GM19372 (cell line): ENCODE data around the gene UNC5C.

Experiments
- ATAC-seq: cut with Tn5 transposase; IDR thresholded peaks from one replicate; pipeline ENCODE4 v1.9.1; 2021; ENCODE audit warnings: mild to moderate bottlenecking, low read depth, moderate library complexity; ENCODE audit not compliant: unreplicated experiment

The UNC5C gene

DNA sequence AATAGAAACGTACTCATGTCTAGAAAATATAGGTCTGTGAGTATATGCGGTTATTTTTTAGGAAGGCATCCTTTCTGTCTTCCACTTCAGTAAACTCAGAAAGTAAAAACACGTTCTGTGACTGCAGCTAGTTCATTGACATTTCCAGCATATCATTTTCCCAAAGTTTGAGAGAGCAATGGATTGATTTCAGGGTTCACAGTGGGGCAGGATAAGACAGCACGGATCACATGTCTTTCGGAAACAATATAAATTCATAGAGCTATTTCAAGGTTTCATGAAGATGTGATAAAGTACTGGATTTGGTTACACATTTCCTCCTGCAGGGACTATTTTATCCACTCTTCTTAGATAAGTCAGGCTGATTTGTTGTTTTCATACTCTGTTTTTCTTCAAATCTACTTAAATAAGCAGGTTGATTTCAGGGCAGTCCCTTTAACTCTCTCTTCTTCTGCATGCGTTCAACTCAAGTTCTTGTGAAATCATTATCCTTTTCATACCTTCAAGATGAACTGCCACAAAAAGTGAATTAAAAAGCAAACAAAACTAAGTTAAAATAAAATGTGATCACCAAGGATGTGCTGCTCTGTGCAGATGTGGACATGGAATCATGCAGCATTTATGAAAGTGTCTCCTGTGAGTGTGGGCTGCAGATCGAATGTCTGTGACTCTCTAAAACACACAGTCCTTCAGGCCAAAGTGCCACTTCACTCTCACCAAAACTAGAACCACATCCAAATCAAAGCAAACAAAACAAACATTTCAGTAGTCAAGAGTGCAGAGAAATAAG lies 187.7 kb downstream of the UNC5C start:
- no peak for ATAC-seq

DNA sequence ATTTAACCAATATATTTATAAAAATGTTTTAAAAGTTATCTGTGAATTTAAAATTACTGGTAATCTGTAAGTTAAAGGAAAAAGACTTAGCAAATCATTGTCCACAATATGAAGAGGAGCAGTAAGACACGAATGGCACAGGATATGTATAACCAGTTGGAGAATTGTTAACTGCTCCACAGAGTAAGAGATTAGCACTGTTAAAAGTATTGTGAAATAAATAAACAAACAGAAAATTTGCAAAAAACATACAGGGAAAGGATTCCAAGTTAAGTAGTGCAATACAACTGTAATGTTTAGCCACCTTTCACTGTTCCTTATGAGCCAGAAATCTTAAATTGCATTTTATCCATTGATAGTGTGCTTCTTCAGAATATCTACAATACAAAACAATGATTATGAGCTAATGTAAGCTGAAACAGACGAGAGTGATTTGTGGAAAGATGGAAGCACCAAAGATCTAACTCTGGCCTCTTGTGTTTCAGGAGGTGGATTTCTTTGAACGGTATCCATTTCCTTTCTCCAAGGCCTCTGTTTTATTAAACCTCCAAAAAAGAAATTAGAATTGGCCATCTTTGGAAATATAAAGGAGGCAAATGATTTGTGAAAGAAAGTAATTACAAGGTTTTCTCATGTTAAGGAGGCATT lies 188.4 kb downstream of the UNC5C start:
- no peak for ATAC-seq

DNA sequence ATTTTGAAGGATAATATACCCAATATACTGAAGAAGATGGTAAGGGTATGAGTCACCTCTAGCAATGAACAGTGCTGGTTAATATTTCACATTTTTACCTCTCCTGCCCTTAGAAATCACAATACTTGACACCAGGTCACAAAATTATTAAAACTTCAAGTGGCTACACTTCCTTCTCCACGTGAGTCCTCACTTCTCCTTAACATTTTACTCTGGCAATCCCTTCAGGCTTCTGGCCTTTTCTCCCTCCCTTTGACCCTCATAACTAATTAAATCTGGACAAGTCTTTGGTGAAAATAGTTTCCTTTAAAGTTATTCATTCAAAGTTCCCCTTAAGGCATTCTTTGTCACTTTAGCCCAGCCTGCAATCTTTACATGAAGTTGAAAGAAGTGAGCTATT lies 190.4 kb downstream of the UNC5C start:
- ATAC-seq: no peak

DNA sequence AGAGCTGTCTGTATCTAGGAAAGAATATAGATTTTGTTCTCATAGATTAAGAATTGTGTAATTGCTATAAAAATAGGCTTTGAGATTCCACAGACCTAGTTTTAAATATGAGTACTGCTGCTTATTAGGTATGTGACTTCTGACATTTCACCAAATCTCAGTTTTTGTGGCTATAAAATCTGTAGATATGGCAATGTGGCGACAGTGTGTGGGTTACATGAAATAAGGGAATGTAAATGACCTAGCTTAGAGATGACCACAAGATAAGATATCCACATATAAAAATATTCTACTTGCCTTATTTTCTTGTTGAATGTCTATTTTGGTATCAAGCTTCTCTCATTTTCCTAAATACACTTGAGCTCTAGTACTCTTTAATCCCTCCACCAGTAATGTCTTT lies 193.8 kb downstream of the UNC5C start:
- ATAC-seq: no peak

DNA sequence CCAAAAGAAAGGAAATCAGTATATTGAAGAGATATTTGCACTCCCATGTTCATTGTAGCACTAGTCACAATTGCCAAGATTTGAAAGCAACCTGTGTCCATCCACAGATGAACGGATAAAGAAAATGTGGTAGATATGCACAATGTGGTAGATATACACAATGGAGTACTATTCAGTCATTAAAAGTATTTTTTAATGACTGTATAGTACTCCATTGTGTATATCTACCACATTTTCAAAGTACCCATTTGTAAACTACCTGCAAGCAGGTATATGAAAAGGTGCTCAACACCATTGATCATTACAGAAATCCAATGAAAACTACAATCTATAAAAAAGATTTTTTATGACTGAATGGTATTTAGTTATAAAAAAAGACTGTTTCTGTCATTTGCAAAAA lies 200.4 kb downstream of the UNC5C start:
- ATAC-seq: no peak

DNA sequence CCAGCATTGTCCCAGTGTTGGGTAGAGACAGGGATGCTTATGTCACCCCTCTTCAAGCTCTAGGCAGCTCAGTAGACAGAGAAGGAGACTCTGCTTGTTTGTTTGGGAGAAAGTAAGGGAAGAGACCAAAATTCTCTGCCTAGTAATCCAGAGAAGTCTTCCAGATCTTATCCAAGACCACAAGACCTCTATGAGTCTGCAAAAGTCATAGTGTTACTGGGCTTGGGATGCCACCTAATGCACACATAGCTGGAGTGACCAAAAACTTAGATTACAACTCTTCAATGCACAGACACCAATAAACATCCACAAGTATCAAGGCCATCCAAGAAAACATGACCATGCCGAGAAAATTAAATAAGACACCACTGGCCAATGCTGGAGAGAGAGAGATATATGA lies 205.5 kb downstream of the UNC5C start:
- no peak for ATAC-seq

DNA sequence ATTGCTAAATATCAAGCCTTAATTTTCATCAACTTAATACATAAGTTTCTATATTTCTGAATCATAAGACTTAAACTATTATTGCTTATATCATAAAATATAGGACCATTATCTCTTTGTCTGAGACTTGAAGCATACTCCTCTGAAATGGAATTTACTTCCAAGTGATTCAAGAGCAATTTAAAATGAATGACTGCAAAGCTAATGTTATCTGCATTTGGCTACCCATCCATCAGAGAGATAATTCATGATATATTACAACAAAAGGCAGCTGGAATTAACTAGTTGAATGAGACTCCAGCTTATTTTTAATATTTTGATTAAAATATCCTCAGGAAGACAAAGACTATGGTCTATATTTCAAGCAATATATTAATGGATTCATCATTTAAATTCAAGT lies 208.6 kb downstream of the UNC5C start:
- no peak for ATAC-seq

DNA sequence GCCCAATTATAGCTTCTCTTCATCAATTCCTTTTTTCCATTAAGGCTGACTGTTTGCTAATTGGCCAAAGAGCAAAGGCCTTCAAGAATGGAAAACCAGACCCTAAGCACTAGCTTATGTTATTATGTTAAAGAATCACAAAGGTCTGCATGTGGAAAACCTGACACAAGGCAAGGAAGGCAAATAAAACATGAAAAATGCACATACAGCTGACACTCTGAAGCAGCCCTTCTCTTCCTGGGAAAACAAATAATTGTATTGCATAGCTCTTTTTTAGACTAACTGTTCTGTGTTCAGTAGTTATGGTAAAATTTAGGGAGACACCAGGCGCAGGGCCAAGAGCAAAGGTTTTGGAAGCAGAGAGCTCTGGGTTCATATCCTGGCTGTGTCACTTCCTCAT lies 223.1 kb downstream of the UNC5C start:
- no peak for ATAC-seq

DNA sequence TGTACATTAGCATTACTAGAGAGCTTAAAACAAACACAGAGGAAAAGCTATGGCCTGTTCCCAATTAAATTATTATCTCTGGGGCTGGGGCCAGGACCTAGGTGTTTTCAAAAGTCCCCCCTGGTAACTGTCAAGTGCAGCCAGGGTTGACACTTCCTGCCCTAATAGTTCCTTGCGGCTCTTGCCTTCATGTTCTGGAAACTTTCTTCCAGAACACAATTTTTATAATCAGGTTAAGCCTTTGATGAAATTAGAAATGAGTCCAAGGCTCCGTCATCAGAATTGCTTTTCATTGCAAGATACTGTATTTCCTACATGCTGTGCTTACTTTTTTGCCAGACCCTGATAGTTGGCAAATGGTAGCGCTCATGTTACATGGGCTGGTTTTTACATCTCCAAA lies 229.6 kb downstream of the UNC5C start:
- no peak for ATAC-seq

DNA sequence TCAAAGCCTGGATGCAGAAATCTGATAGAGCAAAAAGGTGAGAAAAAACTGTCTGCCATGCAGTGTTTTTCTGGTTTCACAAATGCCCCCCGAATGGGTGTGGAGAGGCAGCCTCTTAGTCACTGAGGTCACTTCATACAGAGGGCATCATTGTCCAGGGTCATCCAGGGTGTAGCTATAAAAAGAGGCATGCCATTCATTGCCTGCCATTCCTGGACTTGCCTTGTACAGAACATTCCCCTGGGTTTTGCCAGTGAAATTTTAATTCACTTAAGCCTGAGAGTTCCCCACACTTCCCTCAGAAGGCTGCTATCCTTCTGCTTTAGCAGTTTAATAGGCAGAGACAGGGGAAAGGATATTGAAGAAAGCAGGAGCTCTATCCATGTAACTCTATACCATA lies 230.3 kb downstream of the UNC5C start:
- no peak for ATAC-seq

DNA sequence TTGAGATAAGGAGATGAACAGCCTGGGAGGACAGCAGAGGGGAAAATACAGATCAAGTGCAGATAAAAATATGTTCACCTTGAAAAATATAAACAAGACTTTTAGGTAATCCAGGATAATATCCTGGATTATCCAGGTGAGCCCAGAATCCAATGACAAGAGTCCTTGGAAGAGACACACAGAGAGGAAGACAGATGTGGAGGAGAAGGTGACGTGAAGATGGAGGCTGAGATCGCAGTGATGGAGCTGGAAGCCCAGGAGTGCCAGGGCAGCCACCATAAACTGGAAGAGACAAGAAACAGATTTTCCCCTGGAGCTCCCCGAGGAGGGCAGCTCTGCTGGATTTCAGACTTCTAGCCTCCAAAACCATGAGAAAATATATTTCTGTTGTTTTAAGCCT lies 230.7 kb downstream of the UNC5C start:
- no peak for ATAC-seq

DNA sequence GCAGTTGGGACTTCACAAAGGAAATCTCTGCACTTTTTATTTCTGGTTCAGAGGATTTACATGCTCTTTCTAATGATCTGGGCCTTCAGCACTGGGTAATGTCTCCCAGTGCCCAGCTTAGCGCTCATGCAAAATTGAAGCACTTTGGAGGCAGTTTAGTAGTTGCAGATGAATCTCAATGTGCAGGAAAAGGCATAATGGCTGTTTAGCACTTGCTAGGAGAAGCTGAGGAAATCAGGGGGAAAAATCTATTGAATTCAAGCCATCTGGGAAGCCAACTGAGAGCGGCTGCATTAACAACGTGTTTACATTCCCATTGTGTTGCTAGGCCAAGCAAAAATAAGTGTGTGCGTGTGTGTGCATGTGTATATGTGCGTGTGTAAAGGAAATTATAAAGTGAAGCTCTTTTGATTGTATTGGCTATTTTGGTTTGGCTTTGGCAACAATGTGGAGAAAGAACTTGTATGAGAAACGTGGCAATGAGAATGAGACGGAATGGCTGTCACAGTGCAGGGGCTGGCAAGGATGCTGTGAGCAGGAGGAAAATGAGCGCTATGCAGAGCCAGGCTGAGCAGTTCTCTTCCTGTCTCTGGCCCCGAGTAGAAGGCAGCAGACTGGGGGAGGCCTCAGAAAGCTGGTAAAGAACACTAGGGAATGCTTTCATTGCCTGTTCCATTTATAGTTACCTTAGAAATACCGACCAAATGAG lies 231.5 kb downstream of the UNC5C start:
- ATAC-seq: no peak

DNA sequence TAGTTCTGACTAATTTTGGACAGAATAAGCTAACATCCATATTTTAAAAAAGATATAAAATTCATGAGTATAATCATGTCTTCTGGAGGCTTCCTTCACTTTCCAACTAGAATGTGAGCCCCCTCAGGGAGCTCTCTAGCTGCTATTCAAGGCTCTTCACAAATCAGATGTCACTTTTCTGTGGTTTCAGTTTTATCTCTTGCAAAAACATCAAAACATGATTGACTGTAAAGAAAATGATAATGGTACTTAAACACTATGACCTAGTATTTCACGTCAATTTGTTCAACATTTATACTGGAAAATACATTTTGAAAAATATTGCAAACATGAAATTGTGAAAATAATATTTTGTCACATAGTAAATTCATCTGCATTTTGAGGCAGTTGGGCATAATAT lies 234.2 kb downstream of the UNC5C start:
- ATAC-seq: no peak

DNA sequence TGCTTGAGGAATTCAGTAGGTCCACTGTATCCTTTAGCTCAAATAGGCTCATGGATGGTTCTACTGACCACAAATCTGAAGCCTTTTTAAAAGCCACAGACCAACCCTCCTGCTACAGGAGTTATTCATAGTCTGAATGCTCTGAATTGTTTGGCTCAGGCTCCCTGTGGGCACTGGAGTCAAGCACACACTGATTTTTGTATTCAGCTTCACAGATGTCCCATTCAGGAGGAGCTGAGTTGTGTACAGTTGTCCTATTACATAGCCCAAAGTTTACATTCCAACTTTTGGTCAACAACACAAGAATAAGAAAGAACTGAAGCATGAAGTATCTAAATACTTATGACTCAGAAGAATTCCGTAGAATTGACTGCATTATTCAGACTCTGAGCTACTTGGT lies 243.9 kb downstream of the UNC5C start:
- no peak for ATAC-seq

DNA sequence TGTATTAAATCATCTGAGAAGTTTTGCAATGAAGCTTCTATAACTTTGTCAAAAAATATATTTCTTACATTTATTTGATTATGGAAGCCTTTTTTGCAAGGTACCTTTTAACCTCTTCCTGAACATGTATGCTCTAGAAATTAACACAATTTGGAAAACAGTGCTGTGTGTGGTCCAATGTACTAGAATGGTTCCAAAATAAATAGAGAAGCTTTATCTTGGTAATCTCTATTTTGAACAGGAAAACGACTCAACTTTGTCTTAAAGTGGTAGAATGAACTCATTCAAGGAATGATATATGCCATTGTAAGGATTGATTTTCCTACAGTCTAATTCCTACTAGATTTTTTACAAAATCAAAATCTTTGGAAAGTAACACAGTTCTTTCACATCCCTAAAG lies 248.5 kb downstream of the UNC5C start:
- no peak for ATAC-seq

DNA sequence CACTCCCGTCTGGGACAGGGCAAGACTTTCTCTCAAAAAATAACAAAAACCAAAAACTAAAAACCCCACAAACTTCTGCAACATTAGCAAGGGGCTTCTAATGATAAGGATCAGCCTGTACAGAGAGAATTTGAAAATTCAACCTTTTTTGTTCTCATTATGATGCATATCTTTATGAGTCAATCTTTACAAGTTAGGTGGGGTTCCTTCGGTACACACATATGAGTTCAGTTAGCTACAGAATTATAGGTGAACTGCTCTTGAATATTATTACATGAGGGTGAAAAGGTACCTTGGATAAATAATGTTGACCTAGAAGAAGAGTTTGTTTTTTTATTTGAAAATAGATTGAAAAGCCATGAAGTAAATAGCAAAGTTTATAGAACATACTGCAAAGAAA lies 252.7 kb downstream of the UNC5C start:
- ATAC-seq: no peak

DNA sequence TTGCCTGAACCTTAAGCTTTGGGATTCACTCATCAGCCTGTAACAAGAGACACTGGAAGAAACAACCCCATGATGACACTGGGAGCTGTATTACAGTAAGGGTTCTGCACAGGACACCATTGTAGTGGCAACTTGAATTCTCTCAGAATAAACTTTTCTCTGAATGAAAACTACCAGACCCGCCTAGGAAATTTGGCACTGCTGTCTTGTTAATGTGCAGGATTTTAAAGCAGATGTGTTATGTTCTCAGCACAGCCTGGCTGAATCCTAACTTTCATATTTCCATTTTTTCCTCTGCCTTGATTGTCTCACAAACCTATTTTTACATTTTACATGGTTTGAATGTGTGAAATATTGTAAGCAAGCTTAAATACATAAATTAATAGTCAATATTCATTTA lies 253.6 kb downstream of the UNC5C start:
- ATAC-seq: no peak

DNA sequence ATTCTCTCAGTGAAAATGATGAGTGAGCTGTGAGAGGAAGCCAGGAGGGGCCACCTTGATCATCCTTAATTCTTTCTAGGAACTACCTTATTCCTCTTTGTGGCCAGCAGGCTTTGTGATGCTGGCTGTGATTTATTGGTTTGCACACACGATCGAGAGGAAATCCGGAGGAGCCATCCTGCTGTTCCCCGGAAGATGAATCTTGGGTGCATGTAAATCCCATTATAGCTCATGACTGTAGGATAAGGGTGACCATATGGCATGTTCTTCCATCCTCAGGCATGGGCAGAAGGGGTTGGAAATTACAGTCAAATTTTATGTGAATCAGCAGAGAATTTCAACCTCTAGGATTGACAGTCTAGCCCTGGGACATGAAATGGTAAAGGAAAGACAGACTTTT lies 254.5 kb downstream of the UNC5C start:
- no peak for ATAC-seq

DNA sequence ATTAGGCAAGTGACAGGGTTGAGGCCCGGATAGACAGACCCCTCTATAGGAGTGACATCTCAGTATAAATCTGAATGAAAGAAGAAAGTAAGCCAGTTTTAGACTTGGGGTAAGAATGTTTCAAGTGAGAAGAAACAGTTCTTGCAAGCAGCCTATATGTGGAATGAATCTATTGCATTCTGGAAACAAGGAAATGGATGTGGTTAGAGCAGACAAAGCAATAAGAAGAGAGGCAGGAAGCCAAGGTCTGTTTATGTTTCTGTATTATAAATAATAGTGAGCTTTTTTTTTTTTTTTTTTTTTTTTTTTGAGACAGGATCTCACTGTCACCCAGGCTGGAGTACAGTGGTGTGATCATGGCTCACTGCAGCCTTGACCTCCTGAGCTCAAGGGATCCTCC lies 255.8 kb downstream of the UNC5C start:
- no peak for ATAC-seq

DNA sequence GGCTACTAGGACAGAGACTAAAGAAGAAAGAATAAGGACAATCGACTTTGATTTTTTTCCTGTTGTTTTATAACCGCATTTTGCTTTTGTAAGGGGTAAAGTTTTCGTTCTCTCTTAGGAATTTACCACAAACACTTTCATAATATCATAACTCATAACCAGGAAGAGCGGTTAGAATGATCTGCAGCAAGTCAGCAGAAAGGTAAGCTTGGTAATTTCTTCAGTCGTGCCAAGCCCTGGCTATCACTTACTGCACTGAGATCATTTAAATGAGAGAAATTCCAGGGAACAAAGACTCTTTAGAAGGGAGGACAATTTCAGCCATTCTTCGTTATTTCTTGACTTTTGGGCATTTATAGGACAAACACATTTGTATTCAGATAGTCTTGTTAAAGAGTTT lies 258.1 kb downstream of the UNC5C start:
- no peak for ATAC-seq

DNA sequence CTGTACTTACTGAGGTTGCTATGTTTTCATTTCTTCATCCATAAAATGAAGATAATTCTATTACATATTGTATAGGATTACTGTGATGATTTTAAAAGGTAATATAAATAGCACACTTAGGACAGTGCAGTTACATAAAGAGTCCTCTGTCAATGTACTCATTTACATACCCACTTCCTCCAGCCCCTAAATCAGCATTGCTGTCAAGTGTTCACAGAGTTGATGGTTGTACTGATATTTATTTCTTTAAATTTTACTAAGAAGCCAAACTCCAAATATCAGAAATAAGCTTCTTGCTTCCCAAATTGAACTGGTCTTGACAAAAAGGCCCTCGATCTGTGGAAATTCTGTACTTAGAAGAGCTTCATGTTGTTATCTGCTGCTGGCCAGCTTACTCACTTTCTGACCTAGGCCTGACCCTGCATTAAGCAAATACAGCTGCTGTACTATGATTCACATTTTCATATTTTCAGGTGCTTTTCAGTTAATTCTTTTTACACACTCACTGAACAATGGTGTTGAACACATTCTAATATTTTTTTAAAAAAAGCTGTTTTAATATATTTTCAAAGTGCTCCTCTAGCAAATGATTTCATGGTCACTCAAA lies 259.6 kb downstream of the UNC5C start:
- no peak for ATAC-seq
